H1 (cell line): ENCODE results near the gene SYT13. TPM values are rescaled to one million over a fixed set of nuclear protein-coding genes. Genes with fewer than 3 reads are reported as not detected.

Experiments
- CBX8 ChIP-seq: fragments of 300-800, 300-1000 bp; sonication (generic); IDR thresholded peaks from 2 replicates; pipeline ENCODE4 v1.7.1; 2016; ENCODE audit warnings: low read depth, low read length, borderline replicate concordance
- CREB1 ChIP-seq: IDR thresholded peaks from 2 replicates; pipeline ENCODE4 v1.6.1; 2012; ENCODE audit warnings: inconsistent platforms
- polyA plus RNA-seq, 7 experiments: library from polyadenylated mRNA; depleted of rRNA in 3 of 7; stranded (reverse) in 5 of 7; unstranded in 2 of 7; fragments of >200 nt in 5 of 7; fragments of 200-250 nt in 2 of 7; gene quantifications; 1 replicate in 5 of 7; 2 replicates in 1 of 7; 4 replicates in 1 of 7; pipeline versions ENCODE4 v1.2.1 to v1.2.3, GENCODE V29; 2011 to 2013; ENCODE audit warnings: missing spikeins in 2 of 7, mixed read lengths in 2 of 7
- total RNA-seq: library from RNA; stranded (reverse); fragmentation: NEBNext Ultra II Directional; extraction: Animal tissue kit (Norgen Biotek cat#: 25700); gene quantifications from 2 replicates; pipeline ENCODE4 v1.2.1, GENCODE V29; 2021

The SYT13 gene
- total and polyA plus RNA-seq, 2 of the 8 experiments (the other 6 are each of a cell fraction or from before 2014, with no cell fraction given), result 4.8 to 13.2 TPM

GRCh38 chr11:45252134-45252856 is 33.8 kb downstream of the SYT13 start (continued):
- TF ChIP-seq CREB1 (peak; percentile 59), CBX8 (no peak)
